K562 (cell line): ENCODE measurements around the gene GLTP. TPM values are rescaled to one million over a fixed set of nuclear protein-coding genes. Genes with fewer than 3 reads are reported as not detected.

ENCODE experiments used
- ATAC-seq: fragments of 200-7000 bp; cut with Tn5 transposase; 3 replicates; pipeline ENCODE4 v1.9.1; 2020; ENCODE audit warnings: moderate library complexity
- BruUV-seq: library from RNA; stranded (reverse); fragments of 400-500 nt; replicated peaks from 2 replicates; lab custom pipeline; 2021; lab: Mats Ljungman, UMichigan
- CTCF ChIA-PET: fragments of 300-600 bp; formaldehyde crosslinking; extraction: SDS; loops from one replicate; lab custom pipeline; 2021; ENCODE audit warnings: low intra/inter-chr PET ratio; lab: Yijun Ruan, JAX
- POLR2A ChIA-PET: fragments of 300-600, 350-650 bp; sonication (Branson Sonifier 250); formaldehyde crosslinking; extraction: SDS; loops from one replicate; lab custom pipeline; 2021; ENCODE audit warnings: antibody characterized with exemption, inconsistent platforms; lab: Yijun Ruan, JAX
- DNase-seq, 4 experiments: peaks; one replicate each; pipeline versions ENCODE4 v3.0.0 to v3.0.0-alpha.2; 2011 to 2018; ENCODE audit warnings: low spot score in 3 of 4, mixed read lengths in 3 of 4; ENCODE audit errors: extremely low read depth in 1 of 4
- FAIRE-seq: peaks from 2 replicates; lab custom pipeline; 2011; peaks lifted over from hg19 to GRCh38; lab: Jason Lieb, UNC
- H2AFZ ChIP-seq: 2 replicates; pipeline ENCODE4 v1.6.0; 2011; ENCODE audit warnings: low read depth, low read length, control low read depth, inconsistent platforms
- H3K27ac ChIP-seq: fragments of 200-600 bp; 3 replicates; pipeline ENCODE4 v1.8.0; 2011; ENCODE audit warnings: low read depth, mild to moderate bottlenecking, control low read depth, inconsistent platforms, low read length, moderate library complexity, mixed read lengths; ENCODE audit errors: extremely low read depth
- H3K27me3 ChIP-seq, 2 experiments: fragments of 300-600 bp in 1 of 2; 2 replicates in 1 of 2; 3 replicates in 1 of 2; pipeline versions ENCODE4 v1.6.0 to v1.8.0; 2011; ENCODE audit warnings: inconsistent platforms in 2 of 2, low read length in 2 of 2, mild to moderate bottlenecking in 1 of 2, mixed read lengths in 1 of 2, moderate library complexity in 1 of 2; ENCODE audit not compliant: control insufficient read depth in 2 of 2, insufficient read depth in 2 of 2
- H3K36me3 ChIP-seq: fragments of 300-600 bp; 3 replicates; pipeline ENCODE4 v1.8.0; 2011; ENCODE audit warnings: mild to moderate bottlenecking, low read length, inconsistent platforms; ENCODE audit not compliant: control insufficient read depth, insufficient read depth
- H3K4me1 ChIP-seq, 2 experiments: fragments of 200-600 bp in 1 of 2; replicated peaks in 1 of 2; 2 replicates in 1 of 2; 3 replicates in 1 of 2; pipeline versions ENCODE4 v1.5.1 to v1.8.0; 2011; ENCODE audit warnings: inconsistent platforms in 2 of 2, low read length in 2 of 2, mild to moderate bottlenecking in 1 of 2, mixed read lengths in 1 of 2, moderate library complexity in 1 of 2; ENCODE audit not compliant: control insufficient read depth in 2 of 2, insufficient read depth in 2 of 2
- H3K4me2 ChIP-seq: 2 replicates; pipeline ENCODE4 v1.6.1; 2011; ENCODE audit warnings: low read length, control low read depth, inconsistent platforms, mixed read lengths; ENCODE audit not compliant: insufficient read depth
- H3K4me3 ChIP-seq: fragments of 200-600 bp; sonication (generic), shearing (Covaris generic); 2 replicates; pipeline ENCODE4 v1.5.1; 2016; ENCODE audit warnings: control low read depth, inconsistent platforms
- H3K79me2 ChIP-seq: fragments of 200-600 bp; 3 replicates; pipeline ENCODE4 v1.8.0; 2011; ENCODE audit warnings: low read length, inconsistent platforms; ENCODE audit not compliant: control insufficient read depth, insufficient read depth
- H3K9ac ChIP-seq, 2 experiments: 2 replicates each; pipeline versions ENCODE4 v1.6.0 to v1.6.1; 2011; ENCODE audit warnings: low read depth in 2 of 2, low read length in 2 of 2, control low read depth in 1 of 2, inconsistent platforms in 1 of 2, mild to moderate bottlenecking in 1 of 2, mixed read lengths in 1 of 2; ENCODE audit not compliant: insufficient read depth in 1 of 2
- H3K9me1 ChIP-seq: one replicate; pipeline ENCODE4 v1.6.0; 2011; ENCODE audit warnings: inconsistent platforms, mild to moderate bottlenecking, low read length, moderate library complexity; ENCODE audit not compliant: control insufficient read depth, insufficient read depth
- H3K9me3 ChIP-seq: replicated peaks from 2 replicates; pipeline ENCODE4 v1.5.1; 2011; ENCODE audit warnings: low read depth, low read length, inconsistent platforms; ENCODE audit not compliant: control insufficient read depth, insufficient read depth
- H4K20me1 ChIP-seq: replicated peaks from 2 replicates; pipeline ENCODE4 v1.6.1; 2011; ENCODE audit warnings: low read length, inconsistent platforms, mixed read lengths; ENCODE audit not compliant: control insufficient read depth, insufficient read depth
- BCLAF1 ChIP-seq, 2 experiments: fragments of 450-650 bp in 1 of 2; IDR thresholded peaks; 2 replicates each; pipeline ENCODE4 v1.6.1; 2011 to 2017; ENCODE audit warnings: low read depth in 2 of 2, antibody characterized with exemption in 1 of 2, borderline replicate concordance in 1 of 2, low read length in 1 of 2, mild to moderate bottlenecking in 1 of 2, mixed read lengths in 1 of 2; ENCODE audit not compliant: control insufficient read depth in 1 of 2
- CHD2 ChIP-seq: IDR thresholded peaks from 2 replicates; pipeline ENCODE4 v1.6.1; 2011; ENCODE audit warnings: low read depth, low read length
- MCM5 ChIP-seq: fragments of 450-650 bp; IDR thresholded peaks from 2 replicates; pipeline ENCODE4 v1.6.1; 2016; ENCODE audit warnings: low read depth
- SMAD2 ChIP-seq: fragments of 150-350 bp; IDR thresholded peaks from 2 replicates; pipeline ENCODE4 v1.6.1; 2014; ENCODE audit warnings: low read depth, mild to moderate bottlenecking, low read length
- SMAD3 ChIP-seq: fragments of 450-650 bp; formaldehyde crosslinking; conservative IDR thresholded peaks from 2 replicates; pipeline ENCODE4 v1.4.0; 2020; ENCODE audit warnings: mild to moderate bottlenecking
- UBTF ChIP-seq, 2 experiments: IDR thresholded peaks; 2 replicates each; pipeline ENCODE4 v1.6.1; 2012; ENCODE audit warnings: improper control_type of control experiment in 2 of 2, low read depth in 2 of 2, low read length in 2 of 2, borderline replicate concordance in 1 of 2
- ZKSCAN1 ChIP-seq: fragments of 150-350 bp; IDR thresholded peaks from 2 replicates; pipeline ENCODE4 v1.6.1; 2016; ENCODE audit warnings: low read depth, low read length
- ZNF785 ChIP-seq: fragments of 250-450 bp; sonication (Bioruptor Pico); IDR thresholded peaks from 2 replicates; pipeline ENCODE4 v1.4.0; 2020; ENCODE audit warnings: mild to moderate bottlenecking
- ZNF830 ChIP-seq: fragments of 250-450 bp; sonication (Bioruptor Pico); IDR thresholded peaks from 2 replicates; pipeline ENCODE4 v1.5.0; 2021; ENCODE audit warnings: mild to moderate bottlenecking
- WGBS: fragments of 100-300 bp; shearing (Covaris generic); methylation state at CpG from one replicate; pipeline ENCODE4 v1.1.6; 2016; ENCODE audit warnings: low coverage, mixed read lengths; ENCODE audit not compliant: insufficient coverage; ENCODE audit errors: missing lambda C conversion rate; 5-methylcytosine and 5-hydroxymethylcytosine counted together
- in situ Hi-C: fragments of 300-500 bp; cut with MboI; formaldehyde crosslinking; loops from 4 replicates; pipeline ENCODE4 v1.15.0; 2018; ENCODE audit warnings: inconsistent platforms, mixed read lengths
- intact Hi-C: fragments of 100-400 bp; cut with micrococcal nuclease; formaldehyde crosslinking; loops from 2 replicates; pipeline ENCODE4 v1.14.2; 2022
- polyA plus RNA-seq, 8 experiments: library from polyadenylated mRNA; depleted of rRNA in 4 of 8; stranded (reverse) in 5 of 8; unstranded in 3 of 8; fragments of >200 nt; fragmentation: Nextera tagmentation in 2 of 8; fragmentation: Illumina TruSeq in 1 of 8; extraction: Ambion mirVana in 2 of 8; extraction: Trizol in 1 of 8; gene quantifications; 2 replicates each; pipeline versions ENCODE4 v1.2.1 to v1.2.3, GENCODE V29; 2011 to 2014; ENCODE audit warnings: inconsistent platforms in 1 of 8, missing spikeins in 1 of 8
- total RNA-seq, 7 experiments: library from RNA; depleted of rRNA in 6 of 7; stranded (reverse); fragments of >200 nt in 6 of 7; fragmentation: Illumina TruSeq in 2 of 7; extraction: Trizol in 2 of 7; gene quantifications; 2 replicates each; pipeline versions ENCODE4 v1.2.1 to v1.2.3, GENCODE V29; 2011 to 2021; ENCODE audit warnings: low replicate concordance in 1 of 7
- TF ChIP-seq, protein P1 (sequence below): IDR thresholded peaks from 3 replicates; pipeline ENCODE4 v1.6.1; 2011; ENCODE audit warnings: borderline replicate concordance, mild to moderate bottlenecking; ENCODE audit not compliant: insufficient read length, insufficient read depth
- TF ChIP-seq, protein P2 (sequence below): sonication (generic); formaldehyde crosslinking; IDR thresholded peaks from 2 replicates; pipeline ENCODE4 v1.8.0; 2022; ENCODE audit warnings: missing genetic modification reagents, mild to moderate bottlenecking, borderline replicate concordance
- TF ChIP-seq, protein P3 (sequence below): sonication (generic); formaldehyde crosslinking; IDR thresholded peaks from 2 replicates; pipeline ENCODE4 v1.9.0; 2022; ENCODE audit warnings: mild to moderate bottlenecking, missing genetic modification reagents

Gene GLTP
- total and polyA plus RNA-seq, 9 of the 15 experiments (the other 6 are each of a cell fraction or from before 2014, with no cell fraction given) = 4.4 to 8.3 (median 6.1) TPM

GRCh38 chr12:109928058-109928656, 47.8 kb upstream of the GLTP start:
- Histone ChIP-seq H3K4me3 (no peak overlapping the region), H2AFZ (no peak overlapping the region), H3K36me3 (peaks cover 30% of the 10 kb centered on the region; the same call in 2 of the 3 replicates), H3K9me1 (no peaks in the 10 kb centered on the region), H4K20me1 (no peaks in the 10 kb centered on the region), H3K9me3 (no peaks in the 10 kb centered on the region), H3K27ac (no peak overlapping the region), H3K4me1 (peaks cover 7 to 23% of the 10 kb centered on the region in 2 experiments; a peak in 4 of 5 replicates), H3K27me3 (no peaks in the 10 kb centered on the region), H3K4me2 (no peak overlapping the region), H3K9ac (no peak overlapping the region), H3K79me2 (no peaks in the 10 kb centered on the region)
- no peak for ATAC-seq
- ChIA-PET POLR2A (interaction anchor here (0.7 to 2.6 kb wide), 5 partner anchors 8 to 67 kb away, joined by 3 to 7 read pairs (median 5); no protein-coding TSS in a partner anchor), CTCF (no interaction called here)
- no peak for FAIRE-seq
- WGBS = 70% methylated on average over 12 of the region's 12 CpGs
- BruUV-seq = no TSS peak
- DNase-seq = no peak
- intact Hi-C loops = no loop called here
- in situ Hi-C loops = no loop called here
- TF ChIP-seq SMAD2 = no peak
- no peak for TF ChIP-seq ZNF785
- TF ChIP-seq ZKSCAN1 = no peak
- TF ChIP-seq BCLAF1 (IDR thresholded peaks at IDR 0.05; ENCODE audit: borderline replicate concordance in 1 of 2, control insufficient read depth in 1 of 2, low read depth in 2 of 2, low read length in 1 of 2) = no peak
- no peak for TF ChIP-seq SMAD3 (CRISPR knock-in tag)
- no peak for TF ChIP-seq UBTF (IDR thresholded peaks at IDR 0.05; ENCODE audit: borderline replicate concordance in 1 of 2, low read depth in 2 of 2, low read length in 2 of 2)
- no peak for TF ChIP-seq ZNF830 (CRISPR knock-in tag)
- TF ChIP-seq, protein P1, sequence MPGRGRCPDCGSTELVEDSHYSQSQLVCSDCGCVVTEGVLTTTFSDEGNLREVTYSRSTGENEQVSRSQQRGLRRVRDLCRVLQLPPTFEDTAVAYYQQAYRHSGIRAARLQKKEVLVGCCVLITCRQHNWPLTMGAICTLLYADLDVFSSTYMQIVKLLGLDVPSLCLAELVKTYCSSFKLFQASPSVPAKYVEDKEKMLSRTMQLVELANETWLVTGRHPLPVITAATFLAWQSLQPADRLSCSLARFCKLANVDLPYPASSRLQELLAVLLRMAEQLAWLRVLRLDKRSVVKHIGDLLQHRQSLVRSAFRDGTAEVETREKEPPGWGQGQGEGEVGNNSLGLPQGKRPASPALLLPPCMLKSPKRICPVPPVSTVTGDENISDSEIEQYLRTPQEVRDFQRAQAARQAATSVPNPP = no peak
- TF ChIP-seq CHD2 = no peak
- TF ChIP-seq MCM5 = no peak
- TF ChIP-seq, protein P2, sequence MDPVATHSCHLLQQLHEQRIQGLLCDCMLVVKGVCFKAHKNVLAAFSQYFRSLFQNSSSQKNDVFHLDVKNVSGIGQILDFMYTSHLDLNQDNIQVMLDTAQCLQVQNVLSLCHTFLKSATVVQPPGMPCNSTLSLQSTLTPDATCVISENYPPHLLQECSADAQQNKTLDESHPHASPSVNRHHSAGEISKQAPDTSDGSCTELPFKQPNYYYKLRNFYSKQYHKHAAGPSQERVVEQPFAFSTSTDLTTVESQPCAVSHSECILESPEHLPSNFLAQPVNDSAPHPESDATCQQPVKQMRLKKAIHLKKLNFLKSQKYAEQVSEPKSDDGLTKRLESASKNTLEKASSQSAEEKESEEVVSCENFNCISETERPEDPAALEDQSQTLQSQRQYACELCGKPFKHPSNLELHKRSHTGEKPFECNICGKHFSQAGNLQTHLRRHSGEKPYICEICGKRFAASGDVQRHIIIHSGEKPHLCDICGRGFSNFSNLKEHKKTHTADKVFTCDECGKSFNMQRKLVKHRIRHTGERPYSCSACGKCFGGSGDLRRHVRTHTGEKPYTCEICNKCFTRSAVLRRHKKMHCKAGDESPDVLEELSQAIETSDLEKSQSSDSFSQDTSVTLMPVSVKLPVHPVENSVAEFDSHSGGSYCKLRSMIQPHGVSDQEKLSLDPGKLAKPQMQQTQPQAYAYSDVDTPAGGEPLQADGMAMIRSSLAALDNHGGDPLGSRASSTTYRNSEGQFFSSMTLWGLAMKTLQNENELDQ (CRISPR knock-in tag) = no peak
- TF ChIP-seq, protein P3, sequence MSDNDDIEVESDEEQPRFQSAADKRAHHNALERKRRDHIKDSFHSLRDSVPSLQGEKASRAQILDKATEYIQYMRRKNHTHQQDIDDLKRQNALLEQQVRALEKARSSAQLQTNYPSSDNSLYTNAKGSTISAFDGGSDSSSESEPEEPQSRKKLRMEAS (CRISPR knock-in tag) = no peak
